H1 (cell line): Measurements from ENCODE around the gene TMEM107. TPM values are rescaled to one million over a fixed set of nuclear protein-coding genes. Genes with fewer than 3 reads are reported as not detected.

Source experiments
- CTCF ChIA-PET: fragments of 300-600 bp; sonication (Branson Sonifier 250); formaldehyde crosslinking; loops from one replicate; lab custom pipeline; 2021; ENCODE audit not compliant: partially characterized antibody; lab: Charles Lee
- POLR2A ChIA-PET: fragments of 300-600 bp; sonication (Branson Sonifier 250); formaldehyde crosslinking; loops from one replicate; lab custom pipeline; 2021; ENCODE audit warnings: inconsistent platforms; ENCODE audit not compliant: partially characterized antibody; lab: Charles Lee
- DNase-seq, 2 experiments: peaks; one replicate each; pipeline versions ENCODE4 v3.0.0 to v3.0.0-alpha.2; 2010 to 2022; ENCODE audit warnings: low spot score in 2 of 2, low read depth in 1 of 2, mixed read lengths in 1 of 2
- FAIRE-seq: peaks from 2 replicates; lab custom pipeline; 2011; peaks lifted over from hg19 to GRCh38; lab: Jason Lieb, UNC
- H2AFZ ChIP-seq: 2 replicates; pipeline ENCODE4 v1.8.1; 2012; ENCODE audit warnings: low read length, inconsistent platforms
- H2AK5ac ChIP-seq: 2 replicates; pipeline ENCODE4 v1.6.1; 2013; ENCODE audit warnings: low read depth, low read length
- H2BK120ac ChIP-seq: replicated peaks from 2 replicates; pipeline ENCODE3; 2013; ENCODE audit warnings: low read depth, low read length, inconsistent platforms
- H2BK12ac ChIP-seq: 2 replicates; pipeline ENCODE4 v1.6.1; 2013; ENCODE audit warnings: low read depth, low read length
- H2BK15ac ChIP-seq: 2 replicates; pipeline ENCODE4 v1.6.1; 2013; ENCODE audit warnings: low read length
- H2BK20ac ChIP-seq: 2 replicates; pipeline ENCODE4 v1.6.1; 2013; ENCODE audit warnings: low read length
- H2BK5ac ChIP-seq: 2 replicates; pipeline ENCODE4 v1.6.1; 2013; ENCODE audit warnings: low read depth, low read length
- H3K14ac ChIP-seq: 2 replicates; pipeline ENCODE4 v1.6.1; 2013; ENCODE audit warnings: inconsistent platforms; ENCODE audit not compliant: insufficient read length
- H3K18ac ChIP-seq: 2 replicates; pipeline ENCODE4 v1.6.1; 2013; ENCODE audit warnings: low read length; ENCODE audit errors: extremely low read depth
- H3K23ac ChIP-seq: 2 replicates; pipeline ENCODE4 v1.6.1; 2013; ENCODE audit warnings: inconsistent platforms; ENCODE audit not compliant: insufficient read length
- H3K23me2 ChIP-seq: 2 replicates; pipeline ENCODE4 v1.6.1; 2013; ENCODE audit warnings: low read depth, low read length
- H3K27ac ChIP-seq: 2 replicates; pipeline ENCODE4 v1.6.1; 2011; ENCODE audit warnings: low read depth, low read length, inconsistent platforms
- H3K27me3 ChIP-seq, 4 experiments: replicated peaks in 1 of 4; 1 replicate in 1 of 4; 2 replicates in 3 of 4; pipeline versions ENCODE4 v1.6.1 to v1.8.1; 2011 to 2013; ENCODE audit warnings: low read length in 3 of 4, mild to moderate bottlenecking in 3 of 4, inconsistent platforms in 2 of 4, mixed read lengths in 2 of 4, moderate library complexity in 1 of 4; ENCODE audit not compliant: control insufficient read depth in 3 of 4, insufficient read depth in 3 of 4; ENCODE audit errors: extremely low read depth in 1 of 4
- H3K36me3 ChIP-seq, 4 experiments: 2 replicates each; pipeline versions ENCODE4 v1.6.1 to v1.8.1; 2011 to 2013; ENCODE audit warnings: mild to moderate bottlenecking in 4 of 4, low read length in 3 of 4, moderate library complexity in 2 of 4, control low read depth in 1 of 4, inconsistent platforms in 1 of 4; ENCODE audit not compliant: insufficient read depth in 4 of 4, control insufficient read depth in 2 of 4
- H3K4ac ChIP-seq: replicated peaks from 2 replicates; pipeline ENCODE3; 2013; ENCODE audit warnings: low read length, low read depth, mixed read lengths, inconsistent platforms; ENCODE audit not compliant: insufficient read length
- H3K4me1 ChIP-seq, 4 experiments: replicated peaks in 1 of 4; 1 replicate in 1 of 4; 2 replicates in 3 of 4; pipeline versions ENCODE4 v1.6.1 to v1.8.1; 2011 to 2013; ENCODE audit warnings: low read length in 3 of 4, inconsistent platforms in 2 of 4, mixed read lengths in 1 of 4; ENCODE audit not compliant: insufficient read depth in 4 of 4, control insufficient read depth in 3 of 4
- H3K4me2 ChIP-seq, 2 experiments: 2 replicates each; pipeline versions ENCODE4 v1.6.1 to v1.8.1; 2011 to 2013; ENCODE audit warnings: low read depth in 2 of 2, low read length in 2 of 2, control low read depth in 1 of 2, inconsistent platforms in 1 of 2, mild to moderate bottlenecking in 1 of 2; ENCODE audit not compliant: insufficient read depth in 1 of 2
- H3K4me3 ChIP-seq, 4 experiments: fragments of 200-600, 300-600 bp in 1 of 4; sonication (generic), shearing (Covaris generic), sonication (Bioruptor Twin) in 1 of 4; 2 replicates each; pipeline versions ENCODE4 v1.5.1 to v1.8.1; 2011 to 2016; ENCODE audit warnings: low read length in 4 of 4, low read depth in 3 of 4, control low read depth in 2 of 4, inconsistent platforms in 2 of 4, mild to moderate bottlenecking in 2 of 4, mixed read lengths in 1 of 4, moderate library complexity in 1 of 4; ENCODE audit not compliant: insufficient read depth in 2 of 4; ENCODE audit errors: extremely low read depth in 1 of 4
- H3K56ac ChIP-seq: replicated peaks from 2 replicates; pipeline ENCODE3; 2013; ENCODE audit warnings: low read depth, mild to moderate bottlenecking, mixed read lengths, low read length, inconsistent platforms; ENCODE audit not compliant: insufficient read length
- H3K79me1 ChIP-seq: 2 replicates; pipeline ENCODE4 v1.6.1; 2013; ENCODE audit warnings: low read depth, low read length, control low read depth
- H3K79me2 ChIP-seq, 2 experiments: 2 replicates each; pipeline versions ENCODE4 v1.6.1 to v1.8.1; 2012 to 2013; ENCODE audit warnings: low read length in 2 of 2, mild to moderate bottlenecking in 2 of 2, inconsistent platforms in 1 of 2; ENCODE audit not compliant: insufficient read depth in 2 of 2, control insufficient read depth in 1 of 2
- H3K9ac ChIP-seq, 4 experiments: replicated peaks in 1 of 4; 1 replicate in 1 of 4; 2 replicates in 3 of 4; pipeline versions ENCODE4 v1.6.1 to v1.8.1; 2011 to 2013; ENCODE audit warnings: low read depth in 3 of 4, low read length in 3 of 4, control low read depth in 2 of 4, mild to moderate bottlenecking in 2 of 4, moderate library complexity in 2 of 4, inconsistent platforms in 1 of 4; ENCODE audit errors: extremely low read depth in 1 of 4
- H3K9me3 ChIP-seq, 2 experiments: 2 replicates each; pipeline versions ENCODE4 v1.6.1 to v1.8.1; 2012 to 2013; ENCODE audit warnings: mild to moderate bottlenecking in 2 of 2, moderate library complexity in 2 of 2, control low read depth in 1 of 2, inconsistent platforms in 1 of 2, low read depth in 1 of 2, low read length in 1 of 2, mixed read lengths in 1 of 2; ENCODE audit not compliant: insufficient read depth in 2 of 2
- H4K20me1 ChIP-seq, 2 experiments: replicated peaks in 1 of 2; 2 replicates each; pipeline versions ENCODE3 to v1.8.1; 2011 to 2013; ENCODE audit warnings: inconsistent platforms in 2 of 2, low read length in 2 of 2, mild to moderate bottlenecking in 1 of 2; ENCODE audit not compliant: insufficient read depth in 2 of 2, control insufficient read depth in 1 of 2
- H4K5ac ChIP-seq: 2 replicates; pipeline ENCODE4 v1.6.1; 2013; ENCODE audit warnings: low read length, low read depth, mixed read lengths, inconsistent platforms; ENCODE audit not compliant: insufficient read length
- H4K8ac ChIP-seq: 2 replicates; pipeline ENCODE4 v1.8.0; 2013; ENCODE audit warnings: mild to moderate bottlenecking, moderate library complexity, low read length, inconsistent platforms; ENCODE audit not compliant: insufficient read depth; ENCODE audit errors: extremely low read depth
- H4K91ac ChIP-seq: replicated peaks from 2 replicates; pipeline ENCODE3; 2013; ENCODE audit warnings: low read length, mixed read lengths, inconsistent platforms; ENCODE audit not compliant: insufficient read length
- ASH2L ChIP-seq: fragments of 200-600, 300-600 bp; sonication (generic); IDR thresholded peaks from one replicate; pipeline ENCODE4 v1.7.1; 2017; ENCODE audit warnings: low read length
- ATF3 ChIP-seq: IDR thresholded peaks from 2 replicates; pipeline ENCODE4 v1.6.1; 2011; ENCODE audit warnings: low read depth, mild to moderate bottlenecking, low read length; ENCODE audit not compliant: insufficient read depth
- GTF2F1 ChIP-seq: IDR thresholded peaks from 2 replicates; pipeline ENCODE4 v1.6.1; 2012; ENCODE audit warnings: low read depth, low read length, improper control_type of control experiment, borderline replicate concordance
- KDM4A ChIP-seq: IDR thresholded peaks from one replicate; pipeline ENCODE4 v1.7.1; 2012; ENCODE audit warnings: low read depth, mild to moderate bottlenecking, moderate library complexity, low read length, inconsistent platforms; ENCODE audit not compliant: severe bottlenecking
- PHF8 ChIP-seq: fragments of 200-600 bp; sonication (generic); conservative IDR thresholded peaks from 2 replicates; pipeline ENCODE4 v1.7.1; 2012; ENCODE audit warnings: low read depth, mild to moderate bottlenecking, inconsistent platforms, low read length, moderate library complexity
- SAP30 ChIP-seq: fragments of 300-600 bp; sonication (generic); IDR thresholded peaks from 2 replicates; pipeline ENCODE4 v1.7.1; 2012; ENCODE audit warnings: low read length, moderate library complexity, mild to moderate bottlenecking, inconsistent platforms; ENCODE audit not compliant: insufficient read depth, insufficient replicate concordance
- SIRT6 ChIP-seq: IDR thresholded peaks from one replicate; pipeline ENCODE4 v1.7.1; 2012; ENCODE audit warnings: low read length, inconsistent platforms
- TEAD4 ChIP-seq: IDR thresholded peaks from 2 replicates; pipeline ENCODE4 v1.6.1; 2012; ENCODE audit warnings: low read depth, low read length, inconsistent platforms, mixed read lengths
- WGBS, 2 experiments: shearing (Covaris generic) in 1 of 2; methylation state at CpG; one replicate each; pipeline versions ENCODE4 v1.1.6 to v1.1.7; 2013 to 2015; ENCODE audit warnings: low lambda C conversion rate in 2 of 2, mixed read lengths in 2 of 2, inconsistent platforms in 1 of 2, low coverage in 1 of 2, missing lambda C conversion rate in 1 of 2; ENCODE audit not compliant: insufficient replicate concordance in 2 of 2, insufficient coverage in 1 of 2, insufficient read length in 1 of 2; ENCODE audit errors: extremely low coverage in 1 of 2, missing lambda C conversion rate in 1 of 2; 5-methylcytosine and 5-hydroxymethylcytosine counted together
- polyA plus RNA-seq, 7 experiments: library from polyadenylated mRNA; depleted of rRNA in 3 of 7; stranded (reverse) in 5 of 7; unstranded in 2 of 7; fragments of >200 nt in 5 of 7; fragments of 200-250 nt in 2 of 7; gene quantifications; 1 replicate in 5 of 7; 2 replicates in 1 of 7; 4 replicates in 1 of 7; pipeline versions ENCODE4 v1.2.1 to v1.2.3, GENCODE V29; 2011 to 2013; ENCODE audit warnings: missing spikeins in 2 of 7, mixed read lengths in 2 of 7
- total RNA-seq: library from RNA; stranded (reverse); fragmentation: NEBNext Ultra II Directional; extraction: Animal tissue kit (Norgen Biotek cat#: 25700); gene quantifications from 2 replicates; pipeline ENCODE4 v1.2.1, GENCODE V29; 2021

Gene TMEM107
- total and polyA plus RNA-seq, 2 of the 8 experiments (the other 6 are each of a cell fraction or from before 2014, with no cell fraction given) = 17.3 to 21.5 TPM

GRCh38 chr17:8155996-8156245, 20.3 kb downstream of the TMEM107 start:
- Histone ChIP-seq H3K18ac (no peak overlapping the region; the same call in 1 of the 2 replicates), H2BK20ac (no peak overlapping the region), H3K79me1 (peaks cover 3% of the 10 kb centered on the region; the same call in 1 of the 2 replicates), H2BK5ac (peak overlapping the region; percentile 94; the same call in 1 of the 2 replicates), H3K23ac (no peak overlapping the region), H3K36me3 (peaks cover 0 to 6% (median 1%) of the 10 kb centered on the region in 4 experiments; a peak in 4 of 8 replicates), H4K5ac (no peak overlapping the region), H3K4ac (peak overlapping the region; percentile 57), H3K4me1 (peaks cover 12 to 32% (median 19%) of the 10 kb centered on the region in 4 experiments), H3K27me3 (no peaks in the 10 kb centered on the region), H3K56ac (no peak overlapping the region), H3K4me3 (peak overlapping the region; percentile 76 to 93 (median 85)), H2BK12ac (peak overlapping the region; percentile 91; the same call in 1 of the 2 replicates), H3K23me2 (peaks cover 21% of the 10 kb centered on the region), H4K8ac (peak overlapping the region; percentile 96; the same call in 1 of the 2 replicates), H3K79me2 (no peaks in the 10 kb centered on the region; a peak in 1 of 4 replicates), H3K9me3 (no peaks in the 10 kb centered on the region), H3K14ac (no peak overlapping the region), H3K4me2 (peak overlapping the region; percentile 96 to 100), H2BK120ac (no peak overlapping the region), H4K20me1 (peaks cover 2 to 4% of the 10 kb centered on the region in 2 experiments), H2AK5ac (peak overlapping the region; percentile 93; the same call in 1 of the 2 replicates), H2BK15ac (0 out of 2 replicates have a peak overlapping the region, but pooled peaks have one; percentile 61), H2AFZ (no peak overlapping the region), H4K91ac (no peak overlapping the region), H3K9ac (peak overlapping the region in 3 of 4 experiments; percentile 86 to 98 (median 89); a peak in 6 of 7 replicates), H3K27ac (peak overlapping the region; percentile 89)
- DNase-seq = no peak
- FAIRE-seq = no peak
- ChIA-PET POLR2A (interaction anchor here (1.0 to 15.7 kb wide), 13 partner anchors 8 to 469 kb away, joined by 3 to 289 read pairs (median 7); partner anchors contain the start of genes ALOXE3, BORCS6, CTC1 and HES7), CTCF (interaction anchor here (0.6 to 10.3 kb wide), 6 partner anchors 13 to 187 kb away, joined by 3 to 133 read pairs (median 4); partner anchors contain the start of genes ALOXE3 and AURKB)
- peak; percentile 87 for TF ChIP-seq SAP30
- no peak for TF ChIP-seq ATF3
- TF ChIP-seq SIRT6 = no peak
- TF ChIP-seq ASH2L = no peak
- TF ChIP-seq TEAD4 = no peak
- TF ChIP-seq PHF8 = peak; percentile 80
- TF ChIP-seq GTF2F1 = no peak
- TF ChIP-seq KDM4A = peak; percentile 49
- 12% methylated on average over 10 of the region's 11 CpGs; no CpG with 5 or more reads in 1 of the 2 experiments for WGBS, 2 experiments
